Keratinocyte (primary cell): ENCODE data around the gene HOXC9. TPM values are rescaled to one million over a fixed set of nuclear protein-coding genes. Genes with fewer than 3 reads are reported as not detected.

Experiments
- DNase-seq: peaks from one replicate; pipeline ENCODE4 v3.0.0-alpha.2; 2011; ENCODE audit warnings: low read depth, missing footprints, low spot score
- FAIRE-seq: peaks from 2 replicates; lab custom pipeline; 2011; peaks lifted over from hg19 to GRCh38; lab: Jason Lieb, UNC
- H2AFZ ChIP-seq: 2 replicates; pipeline ENCODE4 v1.6.0; 2012; ENCODE audit warnings: low read length, control low read depth, inconsistent platforms; ENCODE audit not compliant: control insufficient read depth
- H3K27ac ChIP-seq: 2 replicates; pipeline ENCODE4 v1.5.1; 2011; ENCODE audit warnings: low read length; ENCODE audit not compliant: control insufficient read depth, insufficient read depth
- H3K27me3 ChIP-seq: 3 replicates; pipeline ENCODE4 v1.6.0; 2011; ENCODE audit warnings: low read length; ENCODE audit not compliant: control insufficient read depth, insufficient read depth; ENCODE audit errors: extremely low read depth
- H3K36me3 ChIP-seq, 2 experiments: 2 replicates in 1 of 2; 3 replicates in 1 of 2; pipeline ENCODE4 v1.5.1; 2011; ENCODE audit warnings: low read length in 2 of 2, mild to moderate bottlenecking in 1 of 2; ENCODE audit not compliant: control insufficient read depth in 2 of 2, insufficient read depth in 2 of 2; ENCODE audit errors: extremely low read depth in 1 of 2
- H3K4me1 ChIP-seq: 3 replicates; pipeline ENCODE4 v1.5.1; 2011; ENCODE audit warnings: low read length; ENCODE audit not compliant: control insufficient read depth, insufficient read depth; ENCODE audit errors: extremely low read depth
- H3K4me2 ChIP-seq: 3 replicates; pipeline ENCODE4 v1.6.0; 2011; ENCODE audit warnings: low read depth, low read length; ENCODE audit not compliant: control insufficient read depth, insufficient read depth; ENCODE audit errors: extremely low read depth
- H3K4me3 ChIP-seq, 3 experiments: fragments of 200-600 bp in 1 of 3; sonication (generic) in 1 of 3; 2 replicates in 2 of 3; 3 replicates in 1 of 3; pipeline ENCODE4 v1.5.1; 2011 to 2016; ENCODE audit warnings: low read length in 3 of 3, mild to moderate bottlenecking in 3 of 3, control low read depth in 2 of 3, inconsistent platforms in 1 of 3, low read depth in 1 of 3, mixed read lengths in 1 of 3, mixed run types in 1 of 3, moderate library complexity in 1 of 3; ENCODE audit not compliant: control insufficient read depth in 2 of 3, insufficient read depth in 2 of 3; ENCODE audit errors: extremely low read depth in 1 of 3
- H3K79me2 ChIP-seq: 2 replicates; pipeline ENCODE4 v1.6.0; 2012; ENCODE audit warnings: low read length; ENCODE audit not compliant: control insufficient read depth, insufficient read depth
- H3K9ac ChIP-seq: 3 replicates; pipeline ENCODE4 v1.6.0; 2011; ENCODE audit warnings: low read length; ENCODE audit not compliant: control insufficient read depth, insufficient read depth; ENCODE audit errors: extremely low read depth
- H3K9me1 ChIP-seq: 3 replicates; pipeline ENCODE4 v1.6.0; 2011; ENCODE audit warnings: low read length; ENCODE audit not compliant: control insufficient read depth, insufficient read depth; ENCODE audit errors: extremely low read depth
- H3K9me3 ChIP-seq: 2 replicates; pipeline ENCODE4 v1.5.1; 2012; ENCODE audit warnings: low read depth, low read length; ENCODE audit not compliant: control insufficient read depth
- H4K20me1 ChIP-seq: 3 replicates; pipeline ENCODE4 v1.6.0; 2011; ENCODE audit warnings: low read length; ENCODE audit not compliant: control insufficient read depth, insufficient read depth; ENCODE audit errors: extremely low read depth
- EZH2 ChIP-seq: IDR thresholded peaks from one replicate; pipeline ENCODE4 v1.6.1; 2012; ENCODE audit warnings: inconsistent platforms, mild to moderate bottlenecking, low read length, moderate library complexity
- dilution Hi-C: fragments of 300-500 bp; cut with MboI; formaldehyde crosslinking; loops from one replicate; pipeline ENCODE4 v1.7.0; 2020; ENCODE audit warnings: low sequenced_read_pairs; ENCODE audit not compliant: extremely low pct_ligation_motif_present
- polyA plus RNA-seq, 5 experiments: library from polyadenylated mRNA; depleted of rRNA in 3 of 5; stranded (reverse) in 3 of 5; stranded (forward) in 1 of 5; unstranded in 1 of 5; fragments of >200 nt; gene quantifications; 1 replicate in 1 of 5; 2 replicates in 3 of 5; 3 replicates in 1 of 5; pipeline versions ENCODE4 v1.2.1 to v1.2.3, GENCODE V29; 2011 to 2012; ENCODE audit warnings: missing spikeins in 2 of 5, low read depth in 1 of 5, low replicate concordance in 1 of 5
- TF ChIP-seq, protein P1 (sequence below), 3 experiments: IDR thresholded peaks in 1 of 3; conservative IDR thresholded peaks in 1 of 3; optimal IDR thresholded peaks in 1 of 3; 2 replicates in 2 of 3; 3 replicates in 1 of 3; pipeline versions ENCODE3 to v1.5.1; 2011; ENCODE audit warnings: low read length in 3 of 3, mild to moderate bottlenecking in 3 of 3, moderate library complexity in 2 of 3, control low read depth in 1 of 3, inconsistent platforms in 1 of 3; ENCODE audit not compliant: insufficient read depth in 2 of 3; ENCODE audit errors: extremely low read depth in 1 of 3

HOXC9 gene
- polyA plus RNA-seq, 1 donor (not counting 4 experiments of a cell fraction or from before 2014, with no cell fraction given) = 1.8 TPM

GRCh38 chr12:53973236-53974042 is 26.5 kb upstream of the HOXC9 start:
- H2AFZ ChIP-seq = peak overlapping the region; percentile 78
- H3K27me3 ChIP-seq = no peaks in the 10 kb centered on the region
- H3K9ac ChIP-seq = peak overlapping the region; percentile 89
- DNase-seq (no peak), FAIRE-seq (no peak)
- H3K4me2 ChIP-seq = peak overlapping the region; percentile 81
- peak overlapping the region; percentile 74 for H3K27ac ChIP-seq
- H3K9me3 ChIP-seq = no peaks in the 10 kb centered on the region
- dilution Hi-C loops = no loop called here
- no peaks in the 10 kb centered on the region for H3K9me1 ChIP-seq
- no peaks in the 10 kb centered on the region for H4K20me1 ChIP-seq
- H3K4me3 ChIP-seq = peak overlapping the region; percentile 54 to 89 (median 68)
- no peaks in the 10 kb centered on the region for H3K36me3 ChIP-seq
- TF ChIP-seq, protein P1, sequence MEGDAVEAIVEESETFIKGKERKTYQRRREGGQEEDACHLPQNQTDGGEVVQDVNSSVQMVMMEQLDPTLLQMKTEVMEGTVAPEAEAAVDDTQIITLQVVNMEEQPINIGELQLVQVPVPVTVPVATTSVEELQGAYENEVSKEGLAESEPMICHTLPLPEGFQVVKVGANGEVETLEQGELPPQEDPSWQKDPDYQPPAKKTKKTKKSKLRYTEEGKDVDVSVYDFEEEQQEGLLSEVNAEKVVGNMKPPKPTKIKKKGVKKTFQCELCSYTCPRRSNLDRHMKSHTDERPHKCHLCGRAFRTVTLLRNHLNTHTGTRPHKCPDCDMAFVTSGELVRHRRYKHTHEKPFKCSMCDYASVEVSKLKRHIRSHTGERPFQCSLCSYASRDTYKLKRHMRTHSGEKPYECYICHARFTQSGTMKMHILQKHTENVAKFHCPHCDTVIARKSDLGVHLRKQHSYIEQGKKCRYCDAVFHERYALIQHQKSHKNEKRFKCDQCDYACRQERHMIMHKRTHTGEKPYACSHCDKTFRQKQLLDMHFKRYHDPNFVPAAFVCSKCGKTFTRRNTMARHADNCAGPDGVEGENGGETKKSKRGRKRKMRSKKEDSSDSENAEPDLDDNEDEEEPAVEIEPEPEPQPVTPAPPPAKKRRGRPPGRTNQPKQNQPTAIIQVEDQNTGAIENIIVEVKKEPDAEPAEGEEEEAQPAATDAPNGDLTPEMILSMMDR (optimal IDR thresholded peaks at IDR 0.05 in 1 of 3, IDR thresholded peaks at IDR 0.05 in 1 of 3, conservative IDR thresholded peaks at IDR 0.05 in 1 of 3; ENCODE audit: extremely low read depth in 1 of 3, insufficient read depth in 2 of 3, low read length in 3 of 3) = peak in 1 of 3 experiments; percentile 9
- TF ChIP-seq EZH2 = no peak
- H3K4me1 ChIP-seq = peaks cover 28% of the 10 kb centered on the region
- peaks cover 22% of the 10 kb centered on the region for H3K79me2 ChIP-seq

GRCh38 chr12:53974084-53975063 is 25.6 kb upstream of the HOXC9 start, which contains the start of gene HOTAIR:
TSS of gene HOTAIR (minus strand) at chr12:53974954.
- no peak for TF ChIP-seq EZH2
- TF ChIP-seq, protein P1 (optimal IDR thresholded peaks at IDR 0.05 in 1 of 3, IDR thresholded peaks at IDR 0.05 in 1 of 3, conservative IDR thresholded peaks at IDR 0.05 in 1 of 3; ENCODE audit: extremely low read depth in 1 of 3, insufficient read depth in 2 of 3, low read length in 3 of 3) = no peak
- dilution Hi-C loops = no loop called here
- FAIRE-seq = no peak
- Histone ChIP-seq H3K9me1 (no peaks in the 10 kb centered on the region), H2AFZ (peak within 1 kb of the TSS; percentile 78), H3K4me2 (peak within 1 kb of the TSS; percentile 81), H3K9ac (peak within 1 kb of the TSS; percentile 89), H3K9me3 (no peaks in the 10 kb centered on the region), H3K4me1 (peaks cover 37% of the 10 kb centered on the region), H3K36me3 (no peaks in the 10 kb centered on the region), H4K20me1 (no peaks in the 10 kb centered on the region), H3K27me3 (no peaks in the 10 kb centered on the region), H3K4me3 (peak within 1 kb of the TSS; percentile 54 to 89 (median 68)), H3K79me2 (peaks cover 22% of the 10 kb centered on the region), H3K27ac (peak within 1 kb of the TSS; percentile 74)
- DNase-seq = no peak
